CD8-positive, alpha-beta memory T cell (primary cell): ENCODE measurements around the gene DACT2. TPM values are rescaled to one million over a fixed set of nuclear protein-coding genes. Genes with fewer than 3 reads are reported as not detected.

Experiments used
- CTCF ChIA-PET: fragments of 350-600 bp; sonication (Branson Sonifier 250); formaldehyde crosslinking; loops from one replicate; lab custom pipeline; 2021; ENCODE audit warnings: antibody characterized with exemption; lab: Charles Lee
- POLR2A ChIA-PET: fragments of 350-600 bp; sonication (Branson Sonifier 250); formaldehyde crosslinking; loops from one replicate; lab custom pipeline; 2021; ENCODE audit warnings: antibody characterized with exemption; lab: Charles Lee
- DNase-seq, 5 donors: peaks; one replicate each; pipeline versions ENCODE4 v3.0.0 to v3.0.0-alpha.2; 2020 to 2022; ENCODE audit warnings: mixed read lengths in 1 of 5
- H3K27ac ChIP-seq: one replicate; pipeline ENCODE4 v1.7.0; 2013; ENCODE audit warnings: low read depth, mild to moderate bottlenecking, low read length, moderate library complexity
- H3K27me3 ChIP-seq: 2 replicates; pipeline ENCODE4 v1.7.0; 2013; ENCODE audit warnings: low read length, mild to moderate bottlenecking; ENCODE audit not compliant: insufficient read depth, poor library complexity, severe bottlenecking
- H3K36me3 ChIP-seq: 2 replicates; pipeline ENCODE4 v1.7.0; 2013; ENCODE audit warnings: mild to moderate bottlenecking, low read length, moderate library complexity; ENCODE audit not compliant: insufficient read depth
- H3K4me1 ChIP-seq: 2 replicates; pipeline ENCODE4 v1.7.0; 2013; ENCODE audit warnings: mild to moderate bottlenecking, low read length, moderate library complexity; ENCODE audit not compliant: insufficient read depth
- H3K4me3 ChIP-seq: 2 replicates; pipeline ENCODE4 v1.7.0; 2013; ENCODE audit warnings: mild to moderate bottlenecking, low read length
- H3K9me3 ChIP-seq: 2 replicates; pipeline ENCODE4 v1.7.0; 2013; ENCODE audit warnings: mild to moderate bottlenecking, low read length
- H3K27ac Mint-ChIP-seq, 8 donors: one replicate each; pipeline ENCODE4 v1.8.0; 2020 to 2021; ENCODE audit warnings: mixed read lengths in 8 of 8, mild to moderate bottlenecking in 6 of 8, inconsistent platforms in 3 of 8, moderate library complexity in 3 of 8
- H3K27me3 Mint-ChIP-seq, 2 donors: one replicate each; pipeline ENCODE4 v1.8.0; 2020 to 2021; ENCODE audit warnings: mixed read lengths in 2 of 2, mild to moderate bottlenecking in 1 of 2, moderate library complexity in 1 of 2
- H3K36me3 Mint-ChIP-seq, 3 donors: one replicate each; pipeline ENCODE4 v1.8.0; 2020 to 2021; ENCODE audit warnings: mixed read lengths in 3 of 3, inconsistent platforms in 1 of 3, mild to moderate bottlenecking in 1 of 3
- H3K4me1 Mint-ChIP-seq, 3 donors: one replicate each; pipeline ENCODE4 v1.8.0; 2020 to 2021; ENCODE audit warnings: mixed read lengths in 3 of 3, inconsistent platforms in 1 of 3, mild to moderate bottlenecking in 1 of 3
- H3K4me3 Mint-ChIP-seq, 7 donors: one replicate each; pipeline ENCODE4 v1.8.0; 2020 to 2021; ENCODE audit warnings: mixed read lengths in 7 of 7, mild to moderate bottlenecking in 6 of 7, moderate library complexity in 4 of 7, inconsistent platforms in 2 of 7
- H3K9me3 Mint-ChIP-seq, 5 donors: one replicate each; pipeline ENCODE4 v1.8.0; 2020 to 2022; ENCODE audit warnings: mixed read lengths in 5 of 5, mild to moderate bottlenecking in 3 of 5, moderate library complexity in 2 of 5, inconsistent platforms in 1 of 5
- polyA plus RNA-seq: library from polyadenylated mRNA; unstranded; fragments of 300-500 nt; fragmentation: Illumina TruSeq; gene quantifications from one replicate; pipeline ENCODE4 v1.2.3, GENCODE V29; 2021
- total RNA-seq, 2 experiments: library from RNA; stranded (reverse); gene quantifications; one replicate each; pipeline ENCODE4 v1.2.3, GENCODE V29; 2021

DACT2 gene
- total and polyA plus RNA-seq, 3 experiments from 2014 or later: not detected

DNA sequence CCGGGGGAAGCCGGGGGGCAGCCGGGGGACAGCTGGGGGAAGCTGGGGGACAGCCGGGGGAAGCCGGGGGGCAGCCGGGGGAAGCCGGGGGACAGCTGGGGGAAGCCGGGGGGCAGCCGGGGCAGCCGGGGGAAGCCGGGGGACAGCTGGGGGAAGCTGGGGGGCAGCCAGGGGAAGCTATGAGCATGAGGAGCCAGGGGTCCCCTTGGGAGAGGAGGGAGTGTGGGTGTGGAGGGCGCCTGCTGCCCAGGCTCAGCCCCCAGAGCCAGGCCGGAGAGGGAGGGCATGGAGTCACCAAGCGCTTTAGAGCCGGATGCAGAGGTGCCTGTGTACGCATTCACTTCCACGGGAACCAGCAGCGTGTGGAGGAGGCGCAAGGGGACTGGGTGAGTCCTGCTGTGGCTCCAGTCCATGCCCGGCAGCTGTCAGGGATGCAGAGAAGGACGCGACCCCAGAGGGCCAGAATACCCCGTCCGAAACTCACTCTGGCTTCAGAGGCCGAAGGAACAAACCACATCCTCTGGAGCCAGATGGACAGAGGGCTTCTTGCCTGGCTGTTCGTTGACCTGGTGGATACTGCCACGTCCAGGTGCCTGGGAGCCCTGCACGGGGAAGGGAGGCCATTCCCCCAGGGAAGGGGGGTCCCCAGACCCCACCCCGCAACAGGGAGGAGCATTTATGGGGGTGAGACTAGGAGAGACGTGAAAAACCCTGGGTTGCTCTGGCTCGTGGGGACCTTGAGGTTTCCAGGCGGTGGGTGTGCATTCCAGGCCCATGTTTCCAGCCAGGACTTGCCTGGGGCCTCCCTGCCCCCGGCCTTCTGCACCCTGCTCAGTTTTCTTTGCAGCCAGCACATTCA lies 26.5 kb upstream of the DACT2 start:
- no peaks in the 10 kb centered on the region for H3K4me1 Mint-ChIP-seq
- Histone ChIP-seq H3K4me3 (no peak overlapping the region), H3K4me1 (no peaks in the 10 kb centered on the region), H3K27ac (no peak overlapping the region), H3K36me3 (no peaks in the 10 kb centered on the region), H3K9me3 (no peaks in the 10 kb centered on the region), H3K27me3 (no peaks in the 10 kb centered on the region)
- POLR2A ChIA-PET: no interaction called here
- H3K9me3 Mint-ChIP-seq: peaks cover 0 to 4% (median 2%) of the 10 kb centered on the region in 5 donors
- peaks cover 10 to 45% of the 10 kb centered on the region in 2 donors for H3K27me3 Mint-ChIP-seq
- CTCF ChIA-PET: no interaction called here
- no peaks in the 10 kb centered on the region for H3K36me3 Mint-ChIP-seq
- H3K4me3 Mint-ChIP-seq: no peak overlapping the region
- no peak overlapping the region for H3K27ac Mint-ChIP-seq
- no peak for DNase-seq

- DNase-seq: no peak
- H3K27me3 ChIP-seq: no peaks in the 10 kb centered on the region
- CTCF ChIA-PET: no interaction called here
- POLR2A ChIA-PET: no interaction called here
- peaks cover 0 to 4% (median 2%) of the 10 kb centered on the region in 5 donors for H3K9me3 Mint-ChIP-seq
- H3K27ac Mint-ChIP-seq: no peak overlapping the region
- no peaks in the 10 kb centered on the region for H3K4me1 ChIP-seq
- no peaks in the 10 kb centered on the region for H3K9me3 ChIP-seq
- H3K4me3 Mint-ChIP-seq: no peak overlapping the region
- H3K4me1 Mint-ChIP-seq: no peaks in the 10 kb centered on the region
- no peaks in the 10 kb centered on the region for H3K36me3 Mint-ChIP-seq
- no peak overlapping the region for H3K27ac ChIP-seq
- no peak overlapping the region for H3K4me3 ChIP-seq
- no peaks in the 10 kb centered on the region for H3K36me3 ChIP-seq
- peaks cover 10 to 42% of the 10 kb centered on the region in 2 donors for H3K27me3 Mint-ChIP-seq
Measured at GRCh38 chr6:168345266-168345665, 25.7 kb upstream of the DACT2 start.

- POLR2A ChIA-PET: no interaction called here
- Mint-ChIP-seq H3K4me1 (no peaks in the 10 kb centered on the region), H3K4me3 (no peak overlapping the region), H3K27ac (no peak overlapping the region), H3K36me3 (no peaks in the 10 kb centered on the region), H3K27me3 (peaks cover 8 to 35% of the 10 kb centered on the region in 2 donors), H3K9me3 (peaks cover 0 to 2% (median 0%) of the 10 kb centered on the region in 5 donors)
- Histone ChIP-seq H3K4me1 (no peaks in the 10 kb centered on the region), H3K9me3 (no peaks in the 10 kb centered on the region), H3K4me3 (no peak overlapping the region), H3K27me3 (no peaks in the 10 kb centered on the region), H3K36me3 (no peaks in the 10 kb centered on the region), H3K27ac (no peak overlapping the region)
- CTCF ChIA-PET: no interaction called here
- DNase-seq: no peak
Measured at GRCh38 chr6:168344338-168344737, 24.8 kb upstream of the DACT2 start.

- CTCF ChIA-PET: no interaction called here
- no peak for DNase-seq
- H3K27ac Mint-ChIP-seq: peak overlapping the region in 1 of 8 donors; percentile 68
- POLR2A ChIA-PET: no interaction called here
- Histone ChIP-seq H3K4me3 (no peak overlapping the region), H3K36me3 (no peaks in the 10 kb centered on the region), H3K27me3 (no peaks in the 10 kb centered on the region), H3K27ac (no peak overlapping the region), H3K9me3 (no peaks in the 10 kb centered on the region), H3K4me1 (no peaks in the 10 kb centered on the region)
- peaks cover 8 to 34% of the 10 kb centered on the region in 2 donors for H3K27me3 Mint-ChIP-seq
- no peak overlapping the region for H3K4me3 Mint-ChIP-seq
- no peaks in the 10 kb centered on the region for H3K36me3 Mint-ChIP-seq
- no peaks in the 10 kb centered on the region for H3K4me1 Mint-ChIP-seq
- peaks cover 0 to 3% (median 0%) of the 10 kb centered on the region in 5 donors for H3K9me3 Mint-ChIP-seq
Measured at GRCh38 chr6:168343239-168344150, 23.9 kb upstream of the DACT2 start.

DNA sequence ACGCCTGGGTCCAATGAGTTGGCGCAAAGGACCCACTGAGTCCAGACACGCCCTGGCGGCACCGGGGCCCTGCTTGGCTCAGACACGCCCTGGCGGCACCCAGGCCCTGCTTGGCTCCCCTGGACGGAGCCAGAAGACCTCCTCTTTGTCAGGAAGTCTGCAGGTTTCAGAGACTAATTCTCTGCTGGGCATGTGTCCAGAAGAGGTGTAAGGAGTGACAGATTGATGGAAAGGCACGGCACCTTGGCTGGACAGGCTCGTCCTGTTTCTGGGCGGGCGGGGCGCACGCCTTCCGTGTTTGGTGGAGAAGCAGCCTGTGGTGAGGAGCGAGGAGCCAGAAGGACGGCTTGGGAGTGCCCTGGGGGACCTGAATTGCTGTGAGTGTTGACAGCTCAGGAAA lies 23.1 kb upstream of the DACT2 start:
- H3K4me3 Mint-ChIP-seq: no peak overlapping the region
- DNase-seq: no peak
- H3K4me3 ChIP-seq: no peak overlapping the region
- CTCF ChIA-PET: no interaction called here
- H3K9me3 ChIP-seq: no peaks in the 10 kb centered on the region
- no peak overlapping the region for H3K27ac ChIP-seq
- no peaks in the 10 kb centered on the region for H3K36me3 ChIP-seq
- H3K27me3 Mint-ChIP-seq: peaks cover 8 to 31% of the 10 kb centered on the region in 2 donors
- H3K4me1 Mint-ChIP-seq: no peaks in the 10 kb centered on the region
- peaks cover 0 to 3% (median 0%) of the 10 kb centered on the region in 5 donors for H3K9me3 Mint-ChIP-seq
- no peak overlapping the region for H3K27ac Mint-ChIP-seq
- H3K27me3 ChIP-seq: no peaks in the 10 kb centered on the region
- no peaks in the 10 kb centered on the region for H3K36me3 Mint-ChIP-seq
- POLR2A ChIA-PET: no interaction called here
- H3K4me1 ChIP-seq: no peaks in the 10 kb centered on the region

GRCh38 chr6:168341280-168341900 lies 21.8 kb upstream of the DACT2 start:
- no peaks in the 10 kb centered on the region for H3K36me3 ChIP-seq
- ChIA-PET POLR2A (no interaction called here), CTCF (no interaction called here)
- no peaks in the 10 kb centered on the region for H3K27me3 ChIP-seq
- H3K4me3 Mint-ChIP-seq: no peak overlapping the region
- no peaks in the 10 kb centered on the region for H3K4me1 Mint-ChIP-seq
- DNase-seq: no peak
- peaks cover 4 to 19% of the 10 kb centered on the region in 2 donors for H3K27me3 Mint-ChIP-seq
- H3K4me1 ChIP-seq: no peaks in the 10 kb centered on the region
- no peak overlapping the region for H3K27ac Mint-ChIP-seq
- no peak overlapping the region for H3K27ac ChIP-seq
- H3K9me3 ChIP-seq: no peaks in the 10 kb centered on the region
- peaks cover 0 to 3% (median 0%) of the 10 kb centered on the region in 5 donors for H3K9me3 Mint-ChIP-seq
- no peaks in the 10 kb centered on the region for H3K36me3 Mint-ChIP-seq
- no peak overlapping the region for H3K4me3 ChIP-seq

- Mint-ChIP-seq H3K4me1 (no peaks in the 10 kb centered on the region), H3K27me3 (peaks cover 4 to 18% of the 10 kb centered on the region in 2 donors), H3K27ac (no peak overlapping the region), H3K9me3 (peaks cover 0 to 3% (median 0%) of the 10 kb centered on the region in 5 donors), H3K36me3 (no peaks in the 10 kb centered on the region), H3K4me3 (no peak overlapping the region)
- CTCF ChIA-PET: no interaction called here
- no peaks in the 10 kb centered on the region for H3K9me3 ChIP-seq
- no peaks in the 10 kb centered on the region for H3K36me3 ChIP-seq
- POLR2A ChIA-PET: no interaction called here
- no peak overlapping the region for H3K27ac ChIP-seq
- no peaks in the 10 kb centered on the region for H3K27me3 ChIP-seq
- H3K4me3 ChIP-seq: no peak overlapping the region
- DNase-seq: no peak
- H3K4me1 ChIP-seq: no peaks in the 10 kb centered on the region
Measured at GRCh38 chr6:168340819-168341218, 21.2 kb upstream of the DACT2 start.
